ENCODE data around the gene DRGX. TPM values are rescaled to one million over a fixed set of nuclear protein-coding genes. Genes with fewer than 3 reads are reported as not detected.

DRGX gene
- total and polyA plus RNA-seq, 2 experiments from 2014 or later: not detected

GRCh38 chr10:49353895-49354566, 41.9 kb downstream of the DRGX start:
- Histone ChIP-seq H3K9me3 (ENCODE audit: low read depth) (no peaks in the 10 kb centered on the region), H3K27me3 (no peaks in the 10 kb centered on the region), H2AFZ (no peak overlapping the region), H3K4me1 (ENCODE audit: insufficient read depth) (no peaks in the 10 kb centered on the region), H3K9me2 (replicated peaks; ENCODE audit: insufficient read depth) (no peaks in the 10 kb centered on the region), H4K20me1 (ENCODE audit: insufficient read depth, poor library complexity, severe bottlenecking) (no peaks in the 10 kb centered on the region), H3K27ac (no peak overlapping the region), H3K4me2 (no peak overlapping the region), H3K4me3 (no peak overlapping the region), H3K36me3 (replicated peaks; ENCODE audit: insufficient read depth, low read depth) (no peaks in the 10 kb centered on the region), H3K79me2 (no peaks in the 10 kb centered on the region)
- TF ChIP-seq EZH2phosphoT487 (IDR thresholded peaks at IDR 0.05; ENCODE audit: low read depth, severe bottlenecking, unreplicated experiment): no peak
- no peak for TF ChIP-seq EZH2 (IDR thresholded peaks at IDR 0.05; ENCODE audit: borderline replicate concordance)
- TF ChIP-seq CTCF (IDR thresholded peaks at IDR 0.05; ENCODE audit: poor library complexity): no peak
- WGBS (ENCODE audit: low lambda C conversion rate, missing lambda C conversion rate): 94% methylated on average over 8 of the region's 8 CpGs
- DNase-seq (ENCODE audit: low spot score): no peak

- no peaks in the 10 kb centered on the region for H3K9me3 ChIP-seq (ENCODE audit: low read depth)
- WGBS (ENCODE audit: low lambda C conversion rate, missing lambda C conversion rate): 85% methylated on average over 6 of the region's 6 CpGs
- no peaks in the 10 kb centered on the region for H3K9me2 ChIP-seq (replicated peaks; ENCODE audit: insufficient read depth)
- no peaks in the 10 kb centered on the region for H3K79me2 ChIP-seq
- H3K4me2 ChIP-seq: no peak overlapping the region
- no peaks in the 10 kb centered on the region for H3K36me3 ChIP-seq (replicated peaks; ENCODE audit: insufficient read depth, low read depth)
- H4K20me1 ChIP-seq (ENCODE audit: insufficient read depth, poor library complexity, severe bottlenecking): no peaks in the 10 kb centered on the region
- no peak overlapping the region for H3K4me3 ChIP-seq
- TF ChIP-seq CTCF (IDR thresholded peaks at IDR 0.05; ENCODE audit: poor library complexity): no peak
- TF ChIP-seq EZH2 (IDR thresholded peaks at IDR 0.05; ENCODE audit: borderline replicate concordance): no peak
- no peak for TF ChIP-seq EZH2phosphoT487 (IDR thresholded peaks at IDR 0.05; ENCODE audit: low read depth, severe bottlenecking, unreplicated experiment)
- H3K4me1 ChIP-seq (ENCODE audit: insufficient read depth): no peaks in the 10 kb centered on the region
- no peak overlapping the region for H3K27ac ChIP-seq
- H2AFZ ChIP-seq: no peak overlapping the region
- DNase-seq (ENCODE audit: low spot score): no peak
- H3K27me3 ChIP-seq: no peaks in the 10 kb centered on the region
These were observed 42.6 kb downstream of the DRGX start for GRCh38 chr10:49353026-49353894.

GRCh38 chr10:49352323-49352722, 43.6 kb downstream of the DRGX start:
- Histone ChIP-seq H3K9me3 (ENCODE audit: low read depth) (no peaks in the 10 kb centered on the region), H3K4me2 (no peak overlapping the region), H3K79me2 (no peaks in the 10 kb centered on the region), H3K4me1 (ENCODE audit: insufficient read depth) (no peaks in the 10 kb centered on the region), H4K20me1 (ENCODE audit: insufficient read depth, poor library complexity, severe bottlenecking) (no peaks in the 10 kb centered on the region), H3K9me2 (replicated peaks; ENCODE audit: insufficient read depth) (no peaks in the 10 kb centered on the region), H3K4me3 (no peak overlapping the region), H3K36me3 (replicated peaks; ENCODE audit: insufficient read depth, low read depth) (no peaks in the 10 kb centered on the region), H2AFZ (no peak overlapping the region), H3K27ac (no peak overlapping the region), H3K27me3 (no peaks in the 10 kb centered on the region)
- WGBS (ENCODE audit: low lambda C conversion rate, missing lambda C conversion rate): 95% methylated on average over 2 of the region's 2 CpGs
- no peak for TF ChIP-seq EZH2phosphoT487 (IDR thresholded peaks at IDR 0.05; ENCODE audit: low read depth, severe bottlenecking, unreplicated experiment)
- DNase-seq (ENCODE audit: low spot score): no peak

- Histone ChIP-seq H3K9me2 (replicated peaks; ENCODE audit: insufficient read depth) (no peaks in the 10 kb centered on the region), H3K27me3 (no peaks in the 10 kb centered on the region), H2AFZ (no peak overlapping the region), H3K4me1 (ENCODE audit: insufficient read depth) (no peaks in the 10 kb centered on the region), H3K9me3 (ENCODE audit: low read depth) (no peaks in the 10 kb centered on the region), H3K79me2 (no peaks in the 10 kb centered on the region), H3K4me2 (no peak overlapping the region), H3K36me3 (replicated peaks; ENCODE audit: insufficient read depth, low read depth) (no peaks in the 10 kb centered on the region), H3K27ac (no peak overlapping the region), H3K4me3 (no peak overlapping the region), H4K20me1 (ENCODE audit: insufficient read depth, poor library complexity, severe bottlenecking) (no peaks in the 10 kb centered on the region)
- TF ChIP-seq EZH2phosphoT487 (IDR thresholded peaks at IDR 0.05; ENCODE audit: low read depth, severe bottlenecking, unreplicated experiment) (no peak), EZH2 (IDR thresholded peaks at IDR 0.05; ENCODE audit: borderline replicate concordance) (no peak), CTCF (IDR thresholded peaks at IDR 0.05; ENCODE audit: poor library complexity) (no peak)
- DNase-seq (ENCODE audit: low spot score): no peak
- WGBS (ENCODE audit: low lambda C conversion rate, missing lambda C conversion rate): 79% methylated on average over 4 of the region's 4 CpGs
These were observed 44.2 kb downstream of the DRGX start for GRCh38 chr10:49351669-49352068.
